Measurements from ENCODE around the gene CCDC12.

CCDC12 gene

GRCh38 chr3:47007482-47008233 is 31.1 kb upstream of the CCDC12 start:
- DNase-seq = no peak

DNA sequence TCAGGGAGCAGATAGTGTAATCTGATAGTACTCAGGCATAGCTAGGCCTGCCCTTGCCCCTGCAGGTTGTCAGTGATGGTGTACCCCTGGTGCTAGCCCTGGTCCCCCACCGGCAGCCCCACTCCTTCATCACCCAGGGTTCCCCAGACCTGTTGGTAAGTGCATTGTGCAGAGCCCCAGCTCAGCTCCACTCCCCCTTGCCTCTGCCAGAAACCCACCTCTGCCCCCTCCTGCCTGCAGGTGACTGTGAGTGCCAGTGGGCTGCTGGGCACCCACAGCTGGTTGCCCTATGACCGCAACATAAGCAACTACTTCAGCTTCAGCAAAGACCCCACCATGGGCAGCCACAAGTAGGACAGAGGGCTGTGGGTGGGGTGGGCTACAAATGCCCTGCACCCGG is 30.5 kb upstream of the CCDC12 start:
- DNase-seq = no peak

DNA sequence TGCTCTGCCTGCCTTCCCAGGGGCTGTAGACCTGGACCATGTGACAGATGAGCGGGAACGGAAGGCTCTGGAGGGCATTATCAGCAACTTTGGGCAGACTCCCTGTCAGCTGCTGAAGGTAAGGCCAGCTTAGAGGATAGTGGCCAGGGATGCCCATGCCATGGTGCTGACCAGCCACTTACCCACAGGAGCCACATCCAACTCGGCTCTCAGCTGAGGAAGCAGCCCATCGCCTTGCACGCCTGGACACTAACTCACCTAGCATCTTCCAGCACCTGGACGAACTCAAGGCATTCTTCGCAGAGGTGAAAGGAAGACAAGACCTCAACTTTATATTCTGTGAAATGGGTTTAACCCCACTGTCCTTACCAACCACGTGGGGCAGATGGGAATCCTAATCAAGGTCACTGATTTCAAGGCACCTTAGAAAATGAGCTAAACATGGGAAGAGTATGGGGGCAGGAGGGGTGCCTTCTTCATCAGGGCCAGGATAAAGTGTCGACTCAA is 29.7 kb upstream of the CCDC12 start:
- DNase-seq = no peak

DNA sequence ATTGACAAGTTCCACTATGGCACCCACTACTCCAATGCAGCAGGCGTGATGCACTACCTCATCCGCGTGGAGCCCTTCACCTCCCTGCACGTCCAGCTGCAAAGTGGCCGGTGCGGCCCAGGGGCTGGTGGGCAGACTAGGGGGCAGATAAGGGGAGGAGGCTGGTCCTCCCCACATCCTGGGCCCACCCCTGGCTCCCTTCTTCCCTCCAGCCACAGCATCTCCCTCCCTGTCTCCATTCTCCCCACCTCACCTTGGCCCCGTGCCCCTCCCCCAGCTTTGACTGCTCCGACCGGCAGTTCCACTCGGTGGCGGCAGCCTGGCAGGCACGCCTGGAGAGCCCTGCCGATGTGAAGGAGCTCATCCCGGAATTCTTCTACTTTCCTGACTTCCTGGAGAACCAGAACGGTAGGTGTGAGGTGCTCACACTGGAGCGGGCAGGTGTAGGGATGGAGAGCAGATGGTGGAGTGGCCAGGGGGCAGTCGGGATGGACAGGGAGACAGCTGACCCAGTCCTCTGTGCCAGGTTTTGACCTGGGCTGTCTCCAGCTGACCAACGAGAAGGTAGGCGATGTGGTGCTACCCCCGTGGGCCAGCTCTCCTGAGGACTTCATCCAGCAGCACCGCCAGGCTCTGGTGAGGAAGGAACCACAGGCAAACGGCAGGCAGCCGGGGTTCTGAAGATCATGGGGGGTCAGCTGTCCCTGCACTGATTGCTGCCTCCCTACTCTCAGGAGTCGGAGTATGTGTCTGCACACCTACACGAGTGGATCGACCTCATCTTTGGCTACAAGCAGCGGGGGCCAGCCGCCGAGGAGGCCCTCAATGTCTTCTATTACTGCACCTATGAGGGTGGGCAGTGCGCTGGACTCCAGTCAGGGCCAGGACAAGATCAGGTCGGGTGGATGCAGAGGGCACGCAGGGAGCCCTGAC is 28.9 kb upstream of the CCDC12 start:
- no peak for DNase-seq

- DNase-seq = no peak
Measured at GRCh38 chr3:47004369-47005211, 28.0 kb upstream of the CCDC12 start.

DNA sequence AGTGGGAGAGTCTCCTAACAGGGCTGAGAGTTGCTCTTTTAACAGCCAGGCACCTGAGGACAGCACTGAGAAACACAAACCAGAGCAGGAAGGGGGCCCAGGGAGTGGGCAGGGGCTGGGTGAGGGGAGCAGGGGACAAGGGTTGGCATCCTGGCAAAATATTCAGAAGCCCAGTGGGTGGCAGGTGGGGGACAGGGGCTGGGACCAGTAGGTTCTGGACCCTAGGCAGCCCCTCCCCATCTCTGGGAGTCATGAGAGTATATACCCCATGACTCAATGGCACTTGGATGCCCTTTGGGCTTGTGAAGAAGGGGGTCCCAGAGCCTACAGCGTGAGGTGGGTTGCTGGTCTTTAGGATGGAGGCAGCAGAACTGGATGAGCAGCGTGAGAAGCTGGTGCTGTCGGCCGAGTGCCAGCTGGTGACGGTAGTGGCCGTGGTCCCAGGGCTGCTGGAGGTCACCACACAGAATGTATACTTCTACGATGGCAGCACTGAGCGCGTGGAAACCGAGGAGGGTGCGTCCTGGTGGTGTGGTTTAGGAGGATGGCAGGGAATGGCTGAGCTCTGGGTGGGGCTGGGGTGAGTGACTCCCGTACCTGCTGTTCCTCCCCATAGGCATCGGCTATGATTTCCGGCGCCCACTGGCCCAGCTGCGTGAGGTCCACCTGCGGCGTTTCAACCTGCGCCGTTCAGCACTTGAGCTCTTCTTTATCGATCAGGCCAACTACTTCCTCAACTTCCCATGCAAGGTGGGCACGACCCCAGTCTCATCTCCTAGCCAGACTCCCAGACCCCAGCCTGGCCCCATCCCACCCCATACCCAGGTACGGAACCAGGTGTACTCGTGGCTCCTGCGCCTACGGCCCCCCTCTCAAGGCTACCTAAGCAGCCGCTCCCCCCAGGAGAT is 27.2 kb upstream of the CCDC12 start:
- no peak for DNase-seq

- DNase-seq = no peak
Measured at GRCh38 chr3:47003056-47003410, 26.5 kb upstream of the CCDC12 start.

DNA sequence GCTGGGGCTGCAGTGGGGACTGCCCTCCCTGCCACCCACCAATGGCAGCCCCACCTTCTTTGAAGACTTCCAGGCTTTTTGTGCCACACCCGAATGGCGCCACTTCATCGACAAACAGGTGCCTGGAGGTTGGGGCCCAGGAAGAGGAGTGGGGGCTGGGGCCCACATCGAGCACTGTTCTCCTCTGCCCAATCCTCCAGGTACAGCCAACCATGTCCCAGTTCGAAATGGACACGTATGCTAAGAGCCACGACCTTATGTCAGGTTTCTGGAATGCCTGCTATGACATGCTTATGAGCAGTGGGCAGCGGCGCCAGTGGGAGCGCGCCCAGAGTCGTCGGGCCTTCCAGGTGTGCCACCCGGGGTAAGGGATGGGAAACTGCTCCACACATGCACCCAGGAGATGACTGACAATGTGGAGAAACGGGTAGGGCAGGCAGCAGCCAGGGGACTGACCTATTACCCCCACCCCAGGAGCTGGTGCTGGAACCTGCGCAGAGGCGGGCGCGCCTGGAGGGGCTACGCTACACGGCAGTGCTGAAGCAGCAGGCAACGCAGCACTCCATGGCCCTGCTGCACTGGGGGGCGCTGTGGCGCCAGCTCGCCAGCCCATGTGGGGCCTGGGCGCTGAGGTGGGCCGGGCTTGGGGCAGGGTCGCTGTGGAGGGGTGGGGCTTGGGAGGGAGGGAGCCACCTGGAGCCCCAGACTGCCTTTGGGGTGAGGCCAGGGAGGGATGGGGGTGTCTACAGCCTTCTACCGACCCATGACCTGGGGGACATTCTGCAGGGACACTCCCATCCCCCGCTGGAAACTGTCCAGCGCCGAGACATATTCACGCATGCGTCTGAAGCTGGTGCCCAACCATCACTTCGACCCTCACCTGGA is 25.9 kb upstream of the CCDC12 start:
- no peak for DNase-seq

DNA sequence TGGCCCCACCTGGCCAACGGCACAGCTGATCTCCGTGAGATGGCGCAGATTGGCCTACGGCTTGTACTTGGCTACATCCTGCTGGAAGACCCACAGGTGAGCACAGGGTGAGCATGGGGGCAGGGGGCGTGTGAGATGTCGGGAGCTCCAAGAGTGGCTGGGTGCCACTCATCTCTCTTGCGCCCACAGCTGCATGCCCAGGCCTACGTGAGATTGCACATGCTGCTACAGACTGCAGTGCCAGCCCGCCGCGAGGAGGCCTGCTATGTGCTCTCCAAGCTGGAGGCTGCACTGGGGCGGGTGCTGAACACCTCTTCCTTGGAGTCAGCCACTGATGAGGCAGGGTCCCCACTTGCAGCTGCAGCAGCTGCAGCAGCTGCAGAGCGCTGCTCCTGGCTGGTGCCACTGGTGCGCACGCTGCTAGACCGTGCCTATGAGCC is 25.2 kb upstream of the CCDC12 start:
- no peak for DNase-seq

GRCh38 chr3:47000922-47001730 is 24.6 kb upstream of the CCDC12 start:
- no peak for DNase-seq

GRCh38 chr3:47000198-47000815 is 23.8 kb upstream of the CCDC12 start:
- no peak for DNase-seq

- DNase-seq = no peak
Measured at GRCh38 chr3:46999516-47000197, 23.1 kb upstream of the CCDC12 start.

- DNase-seq = no peak
Measured at GRCh38 chr3:46998852-46999515, 22.4 kb upstream of the CCDC12 start.

DNA sequence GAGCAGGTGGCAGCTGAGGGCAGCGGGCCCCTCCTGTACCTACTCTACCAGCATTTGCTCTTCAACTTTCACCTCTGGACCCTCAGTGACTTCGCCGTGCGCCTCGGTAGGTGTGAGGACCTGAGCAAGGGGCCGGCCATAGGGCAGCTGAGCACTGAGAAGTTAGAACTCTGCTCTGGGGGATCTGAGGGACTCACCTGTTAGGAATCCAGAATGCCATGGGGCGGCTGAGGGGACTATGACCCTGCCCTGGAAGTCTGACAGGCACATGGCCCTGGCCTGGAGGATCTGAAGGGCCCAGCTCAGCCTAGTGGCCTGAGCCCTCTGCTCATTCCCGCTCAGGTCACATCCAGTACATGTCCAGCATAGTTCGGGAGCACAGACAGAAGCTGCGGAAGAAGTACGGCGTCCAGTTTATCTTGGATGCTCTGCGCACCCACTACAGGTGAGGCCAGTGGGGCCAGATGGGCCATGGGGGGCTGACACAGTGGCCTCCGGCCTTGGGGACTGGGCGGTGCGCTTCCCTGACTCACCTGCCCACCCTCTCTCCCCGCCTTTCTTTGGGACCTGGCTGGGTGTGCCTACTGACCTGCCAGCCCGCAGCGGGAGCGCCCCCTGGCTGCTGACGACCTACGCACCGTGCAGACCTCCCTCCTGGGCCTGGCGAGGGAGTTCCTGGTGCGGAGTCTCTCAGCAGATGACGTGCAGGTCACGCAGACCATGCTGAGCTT is 21.7 kb upstream of the CCDC12 start:
- DNase-seq = peak in 17 of 56 donors; percentile 6 to 64 (median 18)

- DNase-seq = no peak
Measured at GRCh38 chr3:46997453-46998091, 21.0 kb upstream of the CCDC12 start.

All from nucleus accumbens (tissue), 56 donors.